Measurements from ENCODE around the gene LIMS1.

DNA sequence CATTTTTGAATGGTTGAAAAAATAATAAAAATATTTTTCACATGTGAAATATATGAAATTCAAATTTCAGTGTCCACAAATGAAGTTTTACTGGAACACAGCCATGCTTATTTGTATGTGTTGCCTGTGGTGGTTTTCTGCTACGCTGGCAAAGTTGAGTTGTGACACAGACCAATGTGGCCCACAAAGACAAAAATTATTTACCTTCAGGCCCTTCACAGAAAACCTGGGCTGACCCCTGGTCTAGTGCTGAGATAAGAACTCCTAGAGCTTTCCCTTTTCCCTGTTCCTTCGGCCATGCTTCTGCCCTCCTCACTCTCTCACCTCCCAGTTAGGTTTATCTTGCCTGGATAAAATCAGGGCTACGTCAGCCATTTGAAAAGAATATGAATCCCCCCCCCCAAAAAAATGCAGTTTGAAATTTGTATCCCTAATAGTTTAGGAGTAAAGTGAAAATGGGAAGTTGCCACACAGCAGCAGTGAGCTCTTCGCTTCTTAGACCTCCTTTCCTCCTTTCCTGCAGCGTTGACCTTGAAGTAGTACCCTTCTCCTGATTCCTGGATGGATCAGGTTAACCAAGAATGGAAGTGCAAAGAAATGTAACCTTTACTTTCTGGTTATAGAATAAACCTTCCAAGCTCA is 91.0 kb downstream of the LIMS1 start:
- TF ChIP-seq CTCF (IDR thresholded peaks at IDR 0.05) (no peak), EZH2 (IDR thresholded peaks at IDR 0.05; ENCODE audit: borderline replicate concordance, insufficient read depth, low read depth, low read length, poor library complexity, severe bottlenecking) (no peak)

Data from B cell (primary cell).